Uterus (tissue), 2 donors: Measurements from ENCODE around the gene KLC1.

Experiments used
- CTCF ChIP-seq, 4 experiments: fragments of 200-600 bp in 2 of 4; fragments of 450-650 bp in 2 of 4; sonication (generic) in 2 of 4; IDR thresholded peaks; one replicate each; pipeline ENCODE4 v1.5.1; 2016 to 2019; ENCODE audit warnings: antibody characterized with exemption in 4 of 4, mild to moderate bottlenecking in 2 of 4, moderate library complexity in 1 of 4
- POLR2A ChIP-seq, 2 donors: fragments of 450-650 bp; IDR thresholded peaks; one replicate each; pipeline ENCODE4 v1.6.1; 2016; ENCODE audit warnings: antibody characterized with exemption in 2 of 2, mild to moderate bottlenecking in 1 of 2, moderate library complexity in 1 of 2

- TF ChIP-seq CTCF (IDR thresholded peaks at IDR 0.05): no peak
- no peak for TF ChIP-seq POLR2A (IDR thresholded peaks at IDR 0.05)
These were observed 87.2 kb downstream of the KLC1 start for GRCh38 chr14:103716091-103716801.
